ENCODE results near the gene RRAS. TPM values are rescaled to one million over a fixed set of nuclear protein-coding genes. Genes with fewer than 3 reads are reported as not detected.

The RRAS gene
- total RNA-seq, 1 experiment from 2014 or later = 55.9 TPM

GRCh38 chr19:49601482-49602038 is 38.4 kb downstream of the RRAS start:
- Histone ChIP-seq H3K4me1 (ENCODE audit: control insufficient read depth in 1 of 2, insufficient read depth in 2 of 2, low read length in 2 of 2) (no peaks in the 10 kb centered on the region), H3K9me3 (ENCODE audit: control insufficient read depth in 1 of 2, insufficient read depth in 1 of 2, low read depth in 1 of 2, low read length in 2 of 2) (no peaks in the 10 kb centered on the region), H2AFZ (ENCODE audit: low read depth, low read length, poor library complexity, severe bottlenecking) (no peak overlapping the region), H3K4me3 (replicated peaks in 1 of 2; ENCODE audit: low read depth in 1 of 2, low read length in 2 of 2) (no peak overlapping the region), H3K79me2 (ENCODE audit: insufficient read depth, low read length) (peaks cover 62% of the 10 kb centered on the region), H4K20me1 (ENCODE audit: insufficient read depth) (no peaks in the 10 kb centered on the region), H3K9ac (ENCODE audit: low read length) (no peak overlapping the region), H3K27ac (ENCODE audit: low read depth, low read length) (no peak overlapping the region), H3K9me2 (ENCODE audit: insufficient read depth) (no peaks in the 10 kb centered on the region), H3K36me3 (ENCODE audit: control insufficient read depth in 1 of 2, insufficient read depth in 2 of 2, low read length in 2 of 2) (peaks cover 39 to 45% of the 10 kb centered on the region in 2 experiments; a peak in 3 of 4 replicates), H3K4me2 (ENCODE audit: low read length) (no peak overlapping the region), H3K27me3 (ENCODE audit: insufficient read depth, low read length) (no peaks in the 10 kb centered on the region)
- BruUV-seq (replicated peaks) = no TSS peak
- ATAC-seq (no peak), DNase-seq (ENCODE audit: low read depth, low spot score) (no peak)
- ChIA-PET CTCF (no interaction called here), RAD21 (ENCODE audit: low non-redundant PET in 1 of 2, low total read pairs in 2 of 2, uncharacterized antibody in 2 of 2, unreplicated experiment in 2 of 2) (no interaction called here), POLR2A (no interaction called here)
- intact Hi-C loops (cut with micrococcal nuclease) = no loop called here
- TF ChIP-seq ATF3 (IDR thresholded peaks at IDR 0.05) = no peak
- TF ChIP-seq MAX (IDR thresholded peaks at IDR 0.05) = no peak
- no peak for TF ChIP-seq TCF7L2 (IDR thresholded peaks at IDR 0.05; ENCODE audit: borderline replicate concordance, extremely low read depth, insufficient read depth, insufficient read length)
- no peak for TF ChIP-seq POLR2AphosphoS5 (IDR thresholded peaks at IDR 0.05; ENCODE audit: low read depth, low read length)
- TF ChIP-seq EZH2 (IDR thresholded peaks at IDR 0.05) = no peak
- TF ChIP-seq SIN3A (IDR thresholded peaks at IDR 0.05; ENCODE audit: low read depth) = no peak
- TF ChIP-seq ZFX (IDR thresholded peaks at IDR 0.05) = no peak
- no peak for TF ChIP-seq ELF1 (IDR thresholded peaks at IDR 0.05; ENCODE audit: borderline replicate concordance, low read depth)
- no peak for TF ChIP-seq ZNF274 (IDR thresholded peaks at IDR 0.05; ENCODE audit: low read depth, low read length)
- TF ChIP-seq, protein P1, sequence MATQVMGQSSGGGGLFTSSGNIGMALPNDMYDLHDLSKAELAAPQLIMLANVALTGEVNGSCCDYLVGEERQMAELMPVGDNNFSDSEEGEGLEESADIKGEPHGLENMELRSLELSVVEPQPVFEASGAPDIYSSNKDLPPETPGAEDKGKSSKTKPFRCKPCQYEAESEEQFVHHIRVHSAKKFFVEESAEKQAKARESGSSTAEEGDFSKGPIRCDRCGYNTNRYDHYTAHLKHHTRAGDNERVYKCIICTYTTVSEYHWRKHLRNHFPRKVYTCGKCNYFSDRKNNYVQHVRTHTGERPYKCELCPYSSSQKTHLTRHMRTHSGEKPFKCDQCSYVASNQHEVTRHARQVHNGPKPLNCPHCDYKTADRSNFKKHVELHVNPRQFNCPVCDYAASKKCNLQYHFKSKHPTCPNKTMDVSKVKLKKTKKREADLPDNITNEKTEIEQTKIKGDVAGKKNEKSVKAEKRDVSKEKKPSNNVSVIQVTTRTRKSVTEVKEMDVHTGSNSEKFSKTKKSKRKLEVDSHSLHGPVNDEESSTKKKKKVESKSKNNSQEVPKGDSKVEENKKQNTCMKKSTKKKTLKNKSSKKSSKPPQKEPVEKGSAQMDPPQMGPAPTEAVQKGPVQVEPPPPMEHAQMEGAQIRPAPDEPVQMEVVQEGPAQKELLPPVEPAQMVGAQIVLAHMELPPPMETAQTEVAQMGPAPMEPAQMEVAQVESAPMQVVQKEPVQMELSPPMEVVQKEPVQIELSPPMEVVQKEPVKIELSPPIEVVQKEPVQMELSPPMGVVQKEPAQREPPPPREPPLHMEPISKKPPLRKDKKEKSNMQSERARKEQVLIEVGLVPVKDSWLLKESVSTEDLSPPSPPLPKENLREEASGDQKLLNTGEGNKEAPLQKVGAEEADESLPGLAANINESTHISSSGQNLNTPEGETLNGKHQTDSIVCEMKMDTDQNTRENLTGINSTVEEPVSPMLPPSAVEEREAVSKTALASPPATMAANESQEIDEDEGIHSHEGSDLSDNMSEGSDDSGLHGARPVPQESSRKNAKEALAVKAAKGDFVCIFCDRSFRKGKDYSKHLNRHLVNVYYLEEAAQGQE (IDR thresholded peaks at IDR 0.05; ENCODE audit: low read depth) = no peak
- TF ChIP-seq POLR2A (IDR thresholded peaks at IDR 0.05; ENCODE audit: borderline replicate concordance, extremely low read depth, insufficient read depth, insufficient read length) = no peak
- no peak for TF ChIP-seq FOSL1 (IDR thresholded peaks at IDR 0.05; ENCODE audit: low read depth)
- no peak for TF ChIP-seq EZH2phosphoT487 (IDR thresholded peaks at IDR 0.05; ENCODE audit: borderline replicate concordance)
- TF ChIP-seq, protein P2, sequence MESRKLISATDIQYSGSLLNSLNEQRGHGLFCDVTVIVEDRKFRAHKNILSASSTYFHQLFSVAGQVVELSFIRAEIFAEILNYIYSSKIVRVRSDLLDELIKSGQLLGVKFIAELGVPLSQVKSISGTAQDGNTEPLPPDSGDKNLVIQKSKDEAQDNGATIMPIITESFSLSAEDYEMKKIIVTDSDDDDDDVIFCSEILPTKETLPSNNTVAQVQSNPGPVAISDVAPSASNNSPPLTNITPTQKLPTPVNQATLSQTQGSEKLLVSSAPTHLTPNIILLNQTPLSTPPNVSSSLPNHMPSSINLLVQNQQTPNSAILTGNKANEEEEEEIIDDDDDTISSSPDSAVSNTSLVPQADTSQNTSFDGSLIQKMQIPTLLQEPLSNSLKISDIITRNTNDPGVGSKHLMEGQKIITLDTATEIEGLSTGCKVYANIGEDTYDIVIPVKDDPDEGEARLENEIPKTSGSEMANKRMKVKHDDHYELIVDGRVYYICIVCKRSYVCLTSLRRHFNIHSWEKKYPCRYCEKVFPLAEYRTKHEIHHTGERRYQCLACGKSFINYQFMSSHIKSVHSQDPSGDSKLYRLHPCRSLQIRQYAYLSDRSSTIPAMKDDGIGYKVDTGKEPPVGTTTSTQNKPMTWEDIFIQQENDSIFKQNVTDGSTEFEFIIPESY (IDR thresholded peaks at IDR 0.05; ENCODE audit: extremely low read depth, insufficient replicate concordance, low read length) = no peak
- no peak for TF ChIP-seq EGR1 (IDR thresholded peaks at IDR 0.05; ENCODE audit: low read depth)
- TF ChIP-seq JUND (IDR thresholded peaks at IDR 0.05) = no peak
- no peak for TF ChIP-seq CEBPB (IDR thresholded peaks at IDR 0.05; ENCODE audit: low read depth)
- TF ChIP-seq SRF (IDR thresholded peaks at IDR 0.05; ENCODE audit: low read depth) = no peak
- TF ChIP-seq SP1 (IDR thresholded peaks at IDR 0.05; ENCODE audit: low read depth) = no peak

Measured in HCT116 (cell line).